GM18526 (cell line): ENCODE data around the gene BCOR.

ENCODE experiments used
- POLR2A ChIP-seq: IDR thresholded peaks from 3 replicates; pipeline ENCODE4 v1.6.1; 2011; ENCODE audit not compliant: insufficient read length; ENCODE audit errors: extremely low read depth

Gene BCOR

DNA sequence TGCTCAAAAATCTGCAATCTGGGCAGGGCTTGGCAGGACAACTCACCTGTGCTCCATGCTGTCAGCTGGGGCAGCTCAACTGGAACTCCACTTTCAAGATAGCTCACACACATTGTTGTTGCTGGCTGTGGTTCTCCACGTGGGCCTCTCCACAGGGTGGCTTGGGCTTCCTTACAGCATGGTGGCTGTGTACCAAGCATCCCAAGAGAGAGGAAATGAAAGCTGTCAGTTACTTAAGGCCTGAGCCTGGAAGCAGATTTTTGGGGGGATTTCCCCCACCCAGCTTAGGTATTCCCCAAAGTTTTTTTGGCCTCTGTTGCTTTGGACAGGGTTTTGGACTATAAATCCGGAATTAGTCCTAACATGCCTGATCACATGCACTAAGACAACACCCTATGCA, 81.0 kb downstream of the BCOR start:
- no peak for TF ChIP-seq POLR2A

DNA sequence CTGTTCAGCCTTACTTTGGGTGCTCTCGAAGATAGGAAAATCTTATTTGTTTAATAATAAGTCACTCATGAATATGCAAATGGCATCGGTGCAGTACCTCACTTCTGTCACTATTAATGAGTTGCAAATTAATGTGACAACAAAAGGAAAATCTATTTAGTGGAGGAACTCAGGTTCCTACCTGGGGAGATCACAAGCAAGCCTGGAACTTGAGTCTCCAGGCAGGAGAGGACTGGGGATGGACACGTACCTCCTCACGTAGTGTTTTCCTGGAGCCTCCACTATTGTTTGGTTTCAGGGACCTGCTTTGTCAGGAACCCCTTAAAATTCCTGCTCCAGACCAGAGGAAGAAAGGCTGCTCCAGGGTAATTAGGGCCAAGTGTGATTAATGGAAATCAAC, 82.1 kb downstream of the BCOR start:
- TF ChIP-seq POLR2A, result no peak

DNA sequence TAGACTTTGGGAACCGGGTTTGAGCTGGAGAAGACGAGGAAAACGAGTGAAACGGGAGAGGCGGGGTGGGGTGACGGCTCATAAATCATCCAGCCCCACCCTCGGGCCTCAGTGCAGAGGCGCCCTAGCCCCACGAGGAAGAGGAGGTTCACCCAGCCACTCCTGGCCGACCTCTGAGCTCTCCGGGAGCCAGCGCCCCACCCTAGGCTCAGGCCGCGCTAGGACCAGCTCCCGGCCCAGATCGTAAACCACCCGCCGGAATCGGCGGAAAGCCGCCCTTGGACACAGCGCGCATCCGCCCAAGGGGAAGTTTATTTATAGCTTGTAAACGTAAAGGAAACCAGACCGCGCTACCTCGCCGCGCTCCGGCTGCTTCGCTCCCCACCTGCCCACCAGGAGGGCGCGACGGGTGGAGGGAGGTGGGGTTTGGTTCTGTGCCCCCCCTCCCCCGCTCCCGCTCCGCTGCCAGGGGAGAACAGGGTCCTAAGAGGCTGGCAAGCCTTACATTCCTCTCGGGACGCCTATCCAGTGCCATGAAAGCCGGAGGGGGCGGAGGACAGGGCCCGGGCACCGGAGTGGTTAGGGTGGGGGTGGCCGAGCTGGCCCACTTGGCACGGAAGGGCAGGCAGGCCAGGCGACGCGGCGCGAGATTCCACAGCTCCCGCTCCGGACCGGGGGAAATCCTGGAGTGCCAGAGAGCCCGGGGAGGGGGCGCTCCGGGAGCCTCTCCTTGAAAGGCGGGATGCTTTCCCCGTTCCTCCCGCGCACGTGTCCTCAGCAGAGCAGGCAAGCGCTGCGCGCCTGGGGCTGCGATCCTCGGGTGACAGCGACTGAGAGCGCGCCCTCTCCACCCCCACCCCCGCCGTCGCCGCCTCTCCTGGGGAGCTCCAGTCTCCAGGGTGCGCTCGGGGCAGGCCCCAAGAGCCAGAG, 84.2 kb downstream of the BCOR start:
- TF ChIP-seq POLR2A, result peak; percentile 4

DNA sequence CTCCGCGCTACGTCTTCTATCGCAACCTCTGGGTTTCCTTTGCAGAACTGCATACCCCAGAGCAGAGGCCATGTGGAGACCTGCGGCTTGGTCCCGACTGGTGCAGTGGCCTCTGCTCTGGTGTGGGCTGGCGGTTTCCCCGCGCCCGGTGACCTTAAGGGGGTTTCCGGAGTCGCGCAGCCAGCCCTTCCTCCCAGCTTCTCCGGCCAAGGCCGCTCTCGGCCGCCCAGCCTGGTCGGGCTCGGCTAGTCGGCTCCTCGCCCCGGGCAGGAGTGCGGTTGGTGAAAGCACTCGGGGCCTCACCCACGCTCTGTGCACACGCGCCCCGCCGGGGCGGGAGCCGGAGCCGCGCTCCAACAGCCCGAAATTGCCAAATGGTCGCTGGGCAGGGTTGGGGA, 84.9 kb downstream of the BCOR start:
- peak; percentile 21 for TF ChIP-seq POLR2A

DNA sequence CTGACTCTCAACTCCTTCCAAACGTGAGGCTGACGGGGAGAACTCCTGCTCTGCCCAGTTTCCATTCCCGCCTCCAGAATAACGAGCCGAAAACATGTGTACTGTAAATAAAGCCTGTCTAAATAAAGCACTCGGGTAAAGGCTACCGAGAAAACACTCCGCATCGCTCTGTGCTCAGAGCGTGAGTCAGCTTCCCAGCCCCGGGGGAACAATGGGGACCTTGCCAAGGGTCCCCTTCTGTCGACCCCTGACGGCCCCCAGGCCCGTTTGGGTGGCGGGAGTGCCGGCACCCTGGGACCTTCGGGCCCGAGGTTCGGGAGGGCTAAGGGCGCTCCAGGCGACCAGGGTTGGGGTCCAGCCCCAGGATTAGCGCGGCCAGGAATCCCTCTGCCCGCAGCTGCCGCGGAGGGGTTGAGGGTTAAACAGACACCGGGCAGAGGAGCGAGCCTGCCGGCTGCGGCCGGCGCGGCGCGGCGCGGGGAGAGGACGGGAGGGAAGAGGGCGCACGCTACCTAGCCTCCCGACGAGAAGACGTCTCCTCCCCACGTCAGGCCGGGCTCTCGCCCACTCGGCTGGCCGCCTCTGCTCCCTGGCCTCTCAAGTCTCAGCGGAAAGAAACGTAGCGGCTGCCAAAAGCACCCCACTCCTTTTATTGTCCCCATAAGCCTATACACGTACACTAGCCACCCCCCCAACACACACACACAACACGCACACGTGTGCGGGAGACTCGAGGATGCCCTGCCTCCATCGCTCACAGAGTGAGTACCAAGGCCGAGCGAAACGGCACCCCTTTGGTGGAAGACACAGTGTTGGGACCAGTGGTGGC, 85.5 kb downstream of the BCOR start:
- no peak for TF ChIP-seq POLR2A

DNA sequence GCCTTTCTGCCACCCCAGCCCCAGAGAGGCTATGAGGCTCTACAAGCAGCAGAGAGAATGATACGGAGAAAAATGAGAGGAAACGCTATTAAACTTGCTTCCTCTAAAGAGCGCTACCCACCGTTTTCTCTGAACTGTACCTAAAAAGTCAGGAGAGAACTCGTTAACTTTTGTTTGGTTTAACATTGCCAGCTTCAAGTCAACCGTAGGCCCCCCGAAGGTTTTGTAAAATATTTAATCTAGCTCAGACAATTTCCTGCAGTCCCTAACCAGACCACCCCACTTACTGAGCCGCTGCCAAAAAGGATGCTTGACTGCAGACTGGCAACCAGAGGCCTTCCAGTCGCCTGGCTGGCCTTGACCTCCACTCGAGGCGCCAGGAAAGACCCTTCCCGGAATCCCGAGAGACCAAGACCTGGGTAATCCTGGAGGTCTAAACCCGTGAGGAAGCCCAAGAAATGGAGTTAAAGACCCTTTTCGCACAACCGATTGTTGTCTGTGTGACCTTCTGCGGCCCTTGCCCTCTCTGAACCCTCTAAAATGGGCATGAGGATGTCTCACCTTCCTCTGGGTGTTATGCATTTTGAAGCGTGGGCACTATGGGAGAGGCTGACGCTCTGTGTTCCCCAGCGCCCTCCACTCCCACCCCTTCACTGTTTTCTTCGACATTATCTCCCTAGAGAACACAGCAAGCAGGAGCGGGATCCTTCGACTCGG, 86.3 kb downstream of the BCOR start:
- no peak for TF ChIP-seq POLR2A

DNA sequence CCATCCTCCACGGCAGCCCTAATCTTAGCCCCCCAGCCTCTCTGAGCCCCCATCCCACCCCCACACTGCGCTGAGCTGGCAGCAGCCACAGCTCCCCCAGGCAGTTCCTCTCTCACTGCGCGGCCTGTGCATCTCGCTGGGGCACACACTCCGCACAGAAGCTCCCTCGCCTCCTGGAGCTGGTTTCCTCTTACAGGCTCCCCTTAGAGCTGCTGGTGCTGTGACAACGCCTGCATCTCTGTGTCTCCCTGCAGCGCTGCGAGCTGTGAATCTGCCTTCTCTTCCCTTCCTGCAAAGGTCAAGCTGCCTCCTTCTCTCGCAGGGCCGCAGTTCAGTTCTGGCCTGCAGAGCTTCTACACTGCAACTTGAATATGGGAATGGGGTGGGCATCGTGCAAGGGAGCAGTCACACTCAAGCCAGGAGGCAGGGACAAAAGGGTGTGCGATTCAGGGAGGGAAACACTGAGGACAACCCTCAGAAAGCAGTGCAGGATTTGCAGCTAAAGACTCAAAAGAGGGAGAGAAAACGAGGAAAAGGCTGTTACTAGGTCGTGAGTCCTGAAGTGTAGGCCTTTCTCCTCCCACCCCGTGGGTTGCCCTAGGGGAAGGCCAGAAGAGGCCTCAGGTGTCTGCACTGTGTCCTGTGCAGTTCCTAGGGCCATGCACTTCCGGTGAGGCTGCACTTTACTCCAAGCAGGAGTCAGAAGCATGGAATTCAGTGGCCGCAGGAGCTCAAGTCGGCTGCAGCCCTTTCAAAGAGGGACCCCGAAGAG, 87.0 kb downstream of the BCOR start:
- no peak for TF ChIP-seq POLR2A

DNA sequence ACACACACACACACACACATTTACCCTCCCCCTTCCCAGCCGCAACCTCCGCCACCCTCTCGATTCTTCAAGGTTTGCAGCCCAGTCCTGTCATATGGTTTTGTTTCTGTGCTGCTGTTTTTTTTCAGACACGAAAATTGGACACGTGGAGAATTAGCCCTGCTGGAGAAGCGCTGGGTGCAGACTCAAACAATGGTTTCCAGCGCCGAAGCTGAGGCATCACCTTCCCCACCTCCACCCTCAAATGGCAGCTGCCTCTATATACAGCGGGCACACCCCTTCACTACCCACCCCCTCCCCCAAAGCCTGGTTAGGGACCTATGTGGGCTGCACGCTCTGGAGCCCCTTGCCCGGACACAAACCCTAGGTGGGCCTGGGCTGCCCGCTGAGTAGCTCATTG, 87.9 kb downstream of the BCOR start:
- no peak for TF ChIP-seq POLR2A

DNA sequence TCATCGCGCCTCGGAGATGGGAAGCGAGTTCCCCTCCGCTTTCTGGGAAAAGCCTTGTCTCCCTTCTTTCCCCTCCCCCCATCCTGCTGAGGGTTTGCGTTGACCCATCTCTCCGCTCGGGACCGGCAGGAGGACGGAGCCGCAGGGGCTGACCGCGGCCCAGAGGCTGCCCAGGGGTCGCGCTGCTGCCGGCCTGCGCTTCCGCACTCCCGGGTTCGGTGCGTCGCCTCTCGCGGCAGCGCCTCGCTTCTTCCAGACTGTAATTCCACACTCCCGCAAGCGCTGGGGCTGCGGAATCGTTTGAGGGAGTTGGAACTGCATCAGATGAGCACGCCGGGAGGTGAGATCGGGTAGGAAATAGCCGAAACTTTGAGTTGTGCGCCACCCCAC, 88.3 kb downstream of the BCOR start:
- TF ChIP-seq POLR2A, result no peak

DNA sequence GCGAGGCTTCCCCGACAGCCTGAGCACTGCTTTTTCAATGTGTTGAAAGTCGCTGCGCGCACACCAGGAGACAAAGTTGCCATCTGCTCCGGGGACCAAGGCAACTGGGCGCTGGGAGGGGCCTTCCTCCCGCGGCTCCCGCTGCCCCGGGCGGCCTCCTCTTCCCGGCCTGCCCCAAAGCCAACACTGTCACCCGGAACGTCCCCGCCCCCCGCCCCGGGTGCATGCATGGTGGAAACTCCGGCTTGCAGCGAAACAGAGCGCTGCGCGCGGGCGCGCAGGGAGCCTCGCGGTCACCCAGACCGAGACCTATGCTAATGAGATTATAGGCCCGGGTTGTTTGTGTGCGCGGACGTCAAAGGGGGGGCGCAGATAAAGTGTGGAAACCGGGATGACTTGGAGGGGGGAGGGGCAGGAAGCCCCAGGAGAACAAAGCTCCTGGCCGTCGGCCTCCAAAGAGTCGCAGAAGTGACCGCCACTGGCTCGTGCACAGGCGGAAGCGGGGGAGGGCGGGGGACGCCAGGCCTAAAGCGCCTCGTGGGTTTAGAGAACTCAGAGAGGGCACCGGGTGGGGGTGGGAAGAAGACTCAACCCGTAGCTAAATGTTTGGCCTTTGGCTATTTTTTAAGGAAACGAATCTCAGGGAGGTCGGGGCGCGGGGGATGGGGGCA, 88.8 kb downstream of the BCOR start:
- no peak for TF ChIP-seq POLR2A

DNA sequence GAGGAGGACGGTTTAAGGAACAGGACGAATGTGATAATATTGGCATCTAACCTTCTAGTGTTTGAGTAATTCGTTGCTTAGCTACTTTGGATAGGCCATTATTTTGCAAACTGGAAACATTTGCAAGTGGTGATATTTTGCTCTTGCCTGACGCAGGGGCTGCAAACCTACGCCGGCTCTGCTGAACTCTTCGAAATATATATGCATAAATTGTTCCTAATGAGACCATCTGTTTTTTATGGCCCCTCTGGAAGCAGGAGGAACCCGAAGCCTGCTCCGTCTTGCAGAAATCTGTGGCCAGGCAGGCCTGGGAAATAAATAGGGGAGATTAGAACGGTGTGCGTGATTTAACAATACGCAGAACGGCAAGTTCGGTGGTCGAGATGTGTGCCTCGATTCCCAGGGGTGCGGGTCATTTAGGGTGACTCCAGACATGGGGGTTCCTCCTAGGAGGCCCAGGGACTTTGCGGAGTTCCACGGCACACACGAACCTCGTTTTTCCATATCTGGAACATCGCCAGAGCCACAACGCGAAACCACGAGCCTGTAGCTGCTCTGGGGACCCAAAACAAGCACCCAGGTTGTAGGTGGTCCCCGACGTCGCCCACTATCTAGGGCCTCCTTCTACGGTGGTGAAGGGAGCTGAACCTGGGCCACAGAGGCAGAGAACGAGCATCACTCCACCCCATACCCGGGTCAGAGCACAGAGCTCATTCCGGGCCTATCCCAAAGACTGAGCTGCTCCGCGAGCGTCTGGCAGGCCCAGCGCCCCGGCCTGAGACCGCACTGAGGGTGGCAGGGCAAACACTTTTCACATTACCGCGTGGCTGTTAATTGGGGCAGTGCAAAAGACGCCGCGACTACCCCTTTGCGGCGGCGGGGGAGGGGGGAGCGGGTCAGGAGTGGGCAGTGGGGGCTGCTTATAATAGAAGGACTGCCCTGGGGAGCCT, 89.7 kb downstream of the BCOR start:
- no peak for TF ChIP-seq POLR2A

DNA sequence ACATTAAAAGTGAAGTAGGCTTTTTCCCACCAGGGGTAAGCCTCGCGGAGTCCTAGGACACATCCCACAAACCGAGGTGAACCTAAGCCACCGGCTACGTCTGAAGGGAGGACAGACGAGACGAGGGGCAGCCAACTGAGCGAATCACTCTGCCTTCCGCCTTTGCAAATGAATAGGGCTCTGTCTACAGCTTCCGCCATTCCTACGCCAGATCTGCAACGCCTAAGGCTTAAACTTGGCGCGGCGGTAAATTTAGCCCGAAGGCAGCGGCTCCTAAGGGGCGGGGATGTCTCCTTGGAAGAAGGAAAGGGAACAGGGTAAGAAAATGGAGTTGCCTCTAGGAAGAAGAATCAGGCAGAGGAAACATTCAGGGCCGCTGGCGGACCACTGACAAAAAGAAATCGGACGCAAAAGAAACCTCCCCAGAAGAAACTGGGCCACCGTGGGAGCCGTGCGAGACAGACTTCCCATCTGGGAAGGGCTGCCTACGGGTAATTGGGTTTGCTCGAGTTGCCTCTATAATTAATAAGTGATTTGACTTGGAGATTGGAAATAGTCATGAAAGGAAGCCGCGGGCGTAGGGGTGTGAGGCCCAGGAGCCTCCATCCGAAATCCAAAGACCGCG, 90.5 kb downstream of the BCOR start:
- TF ChIP-seq POLR2A, result no peak
